GM19372 (cell line): ENCODE measurements around the gene UVRAG.
"Not testable (repeated sequence)": the region's sequence is repeated elsewhere in the genome, so short reads cannot be mapped to it uniquely, and the experiment has no call there.

Experiments used
- ATAC-seq: cut with Tn5 transposase; IDR thresholded peaks from one replicate; pipeline ENCODE4 v1.9.1; 2021; ENCODE audit warnings: mild to moderate bottlenecking, low read depth, moderate library complexity; ENCODE audit not compliant: unreplicated experiment

Gene UVRAG

DNA sequence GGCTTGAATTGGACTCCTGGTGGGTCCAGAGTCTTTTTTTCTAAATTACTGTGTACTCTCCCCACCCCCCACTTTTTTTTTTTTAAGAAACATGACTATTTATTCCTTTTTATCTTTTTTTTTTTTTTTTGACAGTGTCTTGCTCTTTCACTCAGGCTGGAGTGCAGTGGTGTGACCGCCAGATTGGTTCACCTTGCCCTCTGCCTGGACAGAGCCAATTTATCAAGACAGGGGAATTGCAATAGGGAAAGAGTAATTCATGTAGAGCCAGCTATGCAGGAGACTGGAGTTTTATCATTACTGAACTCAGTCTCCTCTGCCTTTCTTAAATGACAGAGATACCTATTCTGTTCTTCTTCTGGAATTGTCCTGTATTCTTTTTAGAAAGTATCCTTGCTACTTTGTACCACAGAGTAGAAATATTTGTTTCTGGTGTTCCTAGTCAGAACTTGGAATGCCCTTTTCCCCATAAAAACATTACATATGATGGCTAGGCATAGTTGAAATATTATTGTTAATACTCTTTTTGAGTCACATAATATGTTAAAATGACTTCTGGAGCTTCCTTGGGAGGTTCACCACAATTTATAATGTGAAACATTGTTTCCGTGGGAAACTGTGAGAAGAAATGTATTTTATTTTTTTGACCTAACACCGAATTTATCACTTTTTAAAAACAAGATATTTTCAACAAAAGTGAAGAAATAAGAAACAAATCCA lies 95.6 kb downstream of the UVRAG start:
- no peak for ATAC-seq

GRCh38 chr11:75911459-75911858 lies 96.4 kb downstream of the UVRAG start:
- no peak for ATAC-seq

- no peak for ATAC-seq
Observed at GRCh38 chr11:75913984-75914383, 99.0 kb downstream of the UVRAG start.

DNA sequence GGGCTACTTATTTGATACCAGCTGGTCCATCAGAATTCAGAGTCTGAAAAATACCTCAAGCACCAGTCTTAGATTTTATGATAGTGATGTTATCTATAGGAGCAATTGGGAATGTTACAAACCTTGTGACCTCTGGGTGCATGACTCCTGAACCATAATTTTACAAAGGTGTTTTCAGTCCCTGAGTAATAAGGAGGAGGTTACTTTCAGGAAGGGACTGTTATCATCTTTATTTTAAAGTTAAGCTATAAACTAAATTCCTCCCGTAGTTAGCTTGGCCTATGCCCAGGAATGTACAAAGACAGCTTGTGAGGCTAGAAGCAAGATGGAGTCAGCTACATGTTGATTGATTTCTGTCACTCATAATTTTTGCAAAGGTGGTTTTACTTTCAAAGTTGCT lies 101.9 kb downstream of the UVRAG start:
- ATAC-seq: no peak

GRCh38 chr11:75918331-75918730 lies 103.3 kb downstream of the UVRAG start:
- no peak for ATAC-seq

- ATAC-seq: no peak
Observed at GRCh38 chr11:75919525-75919924, 104.5 kb downstream of the UVRAG start.

GRCh38 chr11:75920848-75921247 lies 105.8 kb downstream of the UVRAG start:
- no peak for ATAC-seq

- ATAC-seq: no peak
Observed at GRCh38 chr11:75921808-75922207, 106.8 kb downstream of the UVRAG start.

DNA sequence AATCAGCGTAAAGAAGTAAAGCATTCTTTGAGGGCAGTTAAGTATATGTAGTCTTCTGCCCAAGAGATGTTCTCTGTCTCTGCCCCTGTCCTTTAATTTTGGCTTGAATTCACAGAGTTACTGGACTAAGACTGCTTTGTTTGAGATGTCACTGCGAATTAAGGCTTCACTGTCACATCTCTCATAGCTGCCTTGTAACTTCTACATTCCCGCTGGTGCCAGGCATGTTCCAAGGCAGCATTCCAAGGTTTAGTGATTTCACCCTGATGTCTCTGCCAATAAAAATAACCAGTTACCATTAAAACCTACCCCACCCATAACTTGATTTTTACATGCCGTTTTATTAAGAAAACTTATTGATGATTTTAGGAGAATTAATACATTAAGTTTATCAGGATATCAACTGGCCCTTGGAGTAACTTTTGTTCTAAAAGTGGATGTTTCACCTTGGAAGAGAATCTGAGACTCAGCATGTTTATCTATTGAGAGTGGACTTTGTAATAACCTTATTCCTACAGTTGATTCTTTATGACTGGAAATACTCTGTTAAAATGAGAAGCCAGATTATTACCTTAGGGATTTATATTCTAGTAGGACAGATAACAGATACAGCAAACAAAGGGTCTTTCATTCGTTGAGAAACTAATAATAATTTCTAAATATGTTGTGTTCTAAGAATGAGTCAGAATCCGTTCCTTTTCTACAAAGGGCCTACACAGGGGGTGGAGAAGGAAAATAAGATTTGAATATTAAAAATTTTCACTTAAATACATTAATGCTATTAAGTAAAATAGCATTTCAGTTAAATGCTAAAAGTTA lies 110.2 kb downstream of the UVRAG start:
- no peak for ATAC-seq

- ATAC-seq: no peak
Observed at GRCh38 chr11:75925785-75926164, 110.8 kb downstream of the UVRAG start.

- ATAC-seq: no peak
Observed at GRCh38 chr11:75929706-75930105, 114.7 kb downstream of the UVRAG start.

DNA sequence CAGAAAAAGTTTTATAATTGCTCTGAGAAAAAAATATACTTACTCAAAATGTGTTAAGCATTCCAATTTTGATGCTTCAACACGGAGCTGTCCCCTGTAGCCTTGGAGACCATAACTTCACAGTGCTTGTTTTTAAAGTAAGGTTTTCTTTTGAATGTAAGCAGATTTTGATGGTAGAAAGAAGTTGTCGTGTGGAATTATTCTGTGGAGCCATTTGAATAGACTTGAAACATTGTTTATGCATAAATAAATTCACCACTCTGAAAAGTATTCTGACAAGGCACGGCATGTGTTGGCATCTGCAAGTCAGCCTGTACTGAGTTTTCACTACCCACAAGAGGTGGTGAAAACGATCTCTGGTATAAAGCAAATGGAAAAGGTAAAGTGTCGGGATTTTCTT lies 115.5 kb downstream of the UVRAG start:
- no peak for ATAC-seq

GRCh38 chr11:75931124-75931523 lies 116.1 kb downstream of the UVRAG start:
- ATAC-seq: no peak

DNA sequence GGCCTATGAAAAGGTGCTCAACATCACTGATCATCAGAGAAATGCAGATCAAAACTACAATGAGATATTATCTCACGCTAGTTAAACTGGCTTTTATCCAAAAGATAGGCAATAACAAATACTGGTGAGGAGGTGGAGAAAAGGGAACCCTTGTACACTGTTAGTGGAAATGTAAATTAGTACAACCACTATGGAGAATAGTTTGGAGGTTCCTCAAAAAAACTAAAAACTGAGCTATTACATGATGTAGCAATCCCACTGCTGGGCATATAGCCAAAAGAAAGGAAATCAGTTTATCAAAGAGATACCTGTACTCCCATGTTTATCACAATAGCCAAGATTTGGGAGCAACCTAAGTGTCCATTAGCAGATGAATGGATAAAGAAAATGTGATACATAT lies 118.7 kb downstream of the UVRAG start:
- not testable (repeated sequence) for ATAC-seq

DNA sequence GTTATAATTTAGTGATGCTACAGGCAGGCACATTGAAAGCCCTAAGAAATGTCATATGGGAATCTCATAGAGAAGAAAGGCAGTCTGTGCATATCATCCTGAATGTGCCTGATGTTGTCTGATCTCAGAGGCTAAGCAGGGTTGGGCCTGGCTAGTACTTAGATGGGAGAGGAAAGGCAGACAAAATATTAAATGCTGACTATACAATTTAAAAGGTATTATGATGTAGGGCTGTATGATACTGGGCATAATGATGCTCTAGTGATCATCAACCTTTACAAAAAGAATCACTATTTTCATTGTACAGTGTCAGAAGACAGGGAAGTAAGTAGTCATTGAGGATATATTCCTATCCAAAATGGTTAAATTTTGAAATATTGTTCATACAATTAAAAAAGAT lies 119.8 kb downstream of the UVRAG start:
- ATAC-seq: no peak

DNA sequence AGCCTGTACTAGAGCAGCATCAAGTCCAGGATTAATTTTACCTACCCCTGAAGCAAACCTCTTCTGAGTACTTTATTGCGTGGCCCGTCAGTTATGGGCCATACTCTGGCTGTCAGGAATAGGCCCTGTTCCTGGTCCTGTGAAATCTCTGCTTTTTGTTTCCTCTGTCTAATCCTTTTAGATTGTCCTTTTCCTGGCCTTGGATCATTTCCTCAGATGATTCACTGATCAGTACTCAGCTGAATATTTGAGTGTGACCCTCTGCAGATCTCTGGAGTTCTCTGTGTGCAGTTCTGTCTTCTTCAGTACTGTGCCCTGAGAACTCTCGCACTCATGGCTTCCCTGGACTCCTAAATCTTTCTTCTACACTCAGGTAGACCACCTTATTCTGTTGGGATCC lies 123.5 kb downstream of the UVRAG start:
- no peak for ATAC-seq

- no peak for ATAC-seq
Observed at GRCh38 chr11:75939516-75939915, 124.5 kb downstream of the UVRAG start.

- no peak for ATAC-seq
Observed at GRCh38 chr11:75939992-75940391, 125.0 kb downstream of the UVRAG start.

DNA sequence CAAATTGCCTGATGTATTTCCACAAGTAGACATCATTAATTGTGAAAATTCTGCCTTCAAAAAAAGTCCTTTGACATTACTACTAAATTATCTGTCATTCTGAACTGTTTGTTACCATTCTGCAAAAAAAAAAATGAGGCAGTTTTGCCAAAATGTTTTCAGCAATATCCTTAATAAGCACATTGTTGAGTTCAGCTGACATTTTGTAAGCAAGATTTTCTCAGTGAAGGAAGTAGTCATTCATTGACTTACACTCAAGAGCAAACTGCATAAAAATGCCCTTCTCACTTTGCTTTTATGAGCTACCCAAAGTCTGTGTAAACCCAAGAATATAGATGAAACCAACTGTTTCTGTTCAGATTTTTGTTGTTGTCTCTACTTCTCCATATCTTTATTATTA lies 125.9 kb downstream of the UVRAG start:
- no peak for ATAC-seq

- ATAC-seq: no peak
Observed at GRCh38 chr11:75944515-75944914, 129.5 kb downstream of the UVRAG start.

- no peak for ATAC-seq
Observed at GRCh38 chr11:75945446-75945845, 130.4 kb downstream of the UVRAG start.

- no peak for ATAC-seq
Observed at GRCh38 chr11:75945947-75946346, 130.9 kb downstream of the UVRAG start.
